Measurements from ENCODE around the gene ACACA.

The ACACA gene

DNA sequence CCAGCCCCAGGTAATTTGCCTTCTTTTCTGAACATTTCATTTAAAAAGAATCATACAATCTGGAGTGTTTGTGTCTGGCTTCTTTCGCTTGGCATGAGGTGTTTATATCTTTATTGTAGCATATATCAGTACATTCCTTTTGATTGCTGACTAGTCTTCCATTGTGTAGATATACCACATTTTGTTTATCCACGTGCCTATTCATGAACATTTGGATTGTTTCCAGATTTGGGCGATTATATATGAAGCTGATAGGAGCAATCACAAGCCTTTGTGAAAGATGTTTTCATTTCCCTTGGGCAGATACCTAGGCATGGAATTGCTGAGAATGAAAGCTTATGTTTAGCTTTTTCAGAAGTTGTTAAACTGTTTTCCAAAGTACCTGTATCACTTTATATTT lies 337.5 kb downstream of the ACACA start:
- Histone ChIP-seq H3K27me3 (ENCODE audit: control insufficient read depth in 1 of 2, insufficient read depth in 2 of 2, low read length in 2 of 2) (no peaks in the 10 kb centered on the region), H3K9me3 (ENCODE audit: control insufficient read depth in 1 of 2, low read length in 2 of 2) (peaks cover 0 to 3% of the 10 kb centered on the region in 2 donors), H3K4me3 (ENCODE audit: low read depth in 1 of 2, low read length in 2 of 2) (no peak overlapping the region), H3K36me3 (ENCODE audit: control insufficient read depth in 1 of 2, insufficient read depth in 2 of 2, low read length in 2 of 2) (no peaks in the 10 kb centered on the region), H3K4me1 (ENCODE audit: control insufficient read depth in 1 of 2, insufficient read depth in 2 of 2, low read length in 2 of 2) (peaks cover 11 to 21% of the 10 kb centered on the region in 2 donors), H3K27ac (ENCODE audit: low read depth, low read length) (no peak overlapping the region), H3K9ac (ENCODE audit: low read depth in 1 of 2, low read length in 2 of 2) (no peak overlapping the region)

DNA sequence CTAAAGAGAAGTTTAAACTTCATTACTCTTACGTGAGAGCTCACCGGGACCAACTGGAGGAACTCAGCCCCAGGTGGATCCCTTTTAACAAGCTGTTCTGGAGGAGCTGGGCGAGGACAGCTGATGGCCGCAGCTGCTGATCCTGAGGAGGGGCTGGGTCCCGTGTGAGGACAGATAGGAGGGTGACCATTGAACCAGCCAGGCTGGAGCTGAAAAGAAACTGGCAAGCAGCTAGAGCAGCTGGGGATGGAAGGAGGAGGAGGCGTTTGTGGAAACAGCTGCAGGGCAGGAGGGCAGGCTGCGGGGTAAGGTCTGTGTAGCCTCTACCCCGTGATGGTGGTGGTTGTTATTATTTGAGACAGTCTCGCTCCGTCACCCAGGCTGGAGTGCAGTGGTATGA lies 338.4 kb downstream of the ACACA start:
- peak overlapping the region; percentile 45 to 48 for H3K4me3 ChIP-seq (ENCODE audit: low read depth in 1 of 2, low read length in 2 of 2)
- H3K27ac ChIP-seq (ENCODE audit: low read depth, low read length) = peak overlapping the region; percentile 26
- peak overlapping the region; percentile 43 to 51 for H3K9ac ChIP-seq (ENCODE audit: low read depth in 1 of 2, low read length in 2 of 2)
- H3K36me3 ChIP-seq (ENCODE audit: control insufficient read depth in 1 of 2, insufficient read depth in 2 of 2, low read length in 2 of 2) = no peaks in the 10 kb centered on the region
- peaks cover 0 to 3% of the 10 kb centered on the region in 2 donors for H3K9me3 ChIP-seq (ENCODE audit: control insufficient read depth in 1 of 2, low read length in 2 of 2)
- no peaks in the 10 kb centered on the region for H3K27me3 ChIP-seq (ENCODE audit: control insufficient read depth in 1 of 2, insufficient read depth in 2 of 2, low read length in 2 of 2)
- peaks cover 11 to 21% of the 10 kb centered on the region in 2 donors for H3K4me1 ChIP-seq (ENCODE audit: control insufficient read depth in 1 of 2, insufficient read depth in 2 of 2, low read length in 2 of 2)

DNA sequence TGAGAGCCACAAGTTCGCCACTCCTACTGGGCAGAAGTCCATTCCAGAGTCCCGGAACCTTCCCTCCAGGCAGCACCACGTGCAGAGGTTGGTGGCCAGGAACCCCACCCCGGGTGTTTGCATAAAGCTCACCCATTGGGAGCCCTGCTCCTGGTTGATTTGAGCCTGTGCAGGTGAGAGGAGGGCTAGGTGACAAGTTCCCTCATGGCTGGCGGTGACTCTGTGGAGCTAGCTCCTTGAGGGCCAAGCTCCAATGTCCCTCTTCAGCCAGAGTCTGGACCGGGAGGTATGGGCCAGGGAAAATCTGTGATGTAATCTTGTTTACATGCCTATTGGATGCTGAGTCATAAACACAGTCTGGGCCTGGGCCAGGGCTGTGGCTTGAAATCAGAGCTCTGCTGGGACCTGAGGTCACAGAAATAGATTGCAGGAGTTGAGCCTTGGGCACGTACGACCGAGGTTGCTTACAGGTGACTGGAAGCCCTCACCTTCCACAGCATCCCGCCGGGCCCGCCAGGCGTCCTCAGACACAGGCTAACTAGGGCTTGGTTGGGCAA lies 339.0 kb downstream of the ACACA start:
- Histone ChIP-seq H3K4me1 (ENCODE audit: control insufficient read depth in 1 of 2, insufficient read depth in 2 of 2, low read length in 2 of 2) (peaks cover 11 to 21% of the 10 kb centered on the region in 2 donors), H3K27me3 (ENCODE audit: control insufficient read depth in 1 of 2, insufficient read depth in 2 of 2, low read length in 2 of 2) (no peaks in the 10 kb centered on the region), H3K9ac (ENCODE audit: low read depth in 1 of 2, low read length in 2 of 2) (peak overlapping the region in 1 of 2 donors; percentile 51), H3K36me3 (ENCODE audit: control insufficient read depth in 1 of 2, insufficient read depth in 2 of 2, low read length in 2 of 2) (no peaks in the 10 kb centered on the region), H3K27ac (ENCODE audit: low read depth, low read length) (peak overlapping the region; percentile 26), H3K4me3 (ENCODE audit: low read depth in 1 of 2, low read length in 2 of 2) (peak overlapping the region; percentile 45 to 48), H3K9me3 (ENCODE audit: control insufficient read depth in 1 of 2, low read length in 2 of 2) (peaks cover 0 to 3% of the 10 kb centered on the region in 2 donors)

DNA sequence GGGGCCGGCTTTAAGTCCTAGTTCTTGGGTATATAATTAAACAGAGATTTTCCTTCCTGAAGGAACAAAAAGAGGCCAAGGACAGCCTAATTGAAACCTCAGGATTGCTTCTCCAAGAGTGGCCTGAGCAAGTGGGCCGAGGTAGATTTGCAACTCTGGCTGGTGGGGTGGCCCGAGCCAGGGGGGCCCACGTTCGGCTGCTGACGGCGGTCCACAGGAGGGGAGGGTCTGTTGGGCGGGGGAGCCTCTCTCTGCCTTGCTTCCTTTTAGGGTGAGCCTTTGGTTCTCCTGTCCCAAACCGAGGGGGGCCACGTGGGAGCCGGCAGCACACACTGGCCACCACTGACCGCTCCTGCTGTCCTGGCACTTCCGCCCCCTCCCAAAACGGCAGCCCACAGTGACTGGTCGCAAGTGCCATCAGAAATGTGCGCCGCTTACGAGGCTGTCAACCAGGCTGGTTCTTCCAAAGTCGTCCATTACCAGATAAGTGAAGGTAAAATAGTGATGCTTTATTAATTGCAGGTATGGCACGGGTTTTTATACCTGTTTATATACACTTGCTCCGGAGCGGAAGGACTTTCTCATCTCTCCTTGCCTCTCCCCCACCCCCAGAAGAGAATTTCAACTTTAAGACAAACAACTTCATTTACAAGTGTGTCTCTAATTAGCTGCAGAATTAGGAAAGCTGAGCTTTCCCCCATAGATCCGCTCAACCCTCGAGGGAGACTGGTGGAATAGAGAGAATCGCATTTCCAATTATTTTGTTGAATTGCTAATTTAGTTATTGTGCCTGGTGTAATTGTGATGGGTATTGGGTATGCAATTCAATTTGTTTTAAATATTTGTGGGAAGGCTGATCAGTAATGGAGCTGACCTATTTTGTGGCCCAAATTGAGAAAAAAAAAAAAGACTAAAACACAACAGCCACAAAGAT lies 340.0 kb downstream of the ACACA start:
- Histone ChIP-seq H3K36me3 (ENCODE audit: control insufficient read depth in 1 of 2, insufficient read depth in 2 of 2, low read length in 2 of 2) (no peaks in the 10 kb centered on the region), H3K27me3 (ENCODE audit: control insufficient read depth in 1 of 2, insufficient read depth in 2 of 2, low read length in 2 of 2) (no peaks in the 10 kb centered on the region), H3K4me3 (ENCODE audit: low read depth in 1 of 2, low read length in 2 of 2) (peak overlapping the region in 1 of 2 donors; percentile 23), H3K9me3 (ENCODE audit: control insufficient read depth in 1 of 2, low read length in 2 of 2) (peaks cover 0 to 3% of the 10 kb centered on the region in 2 donors), H3K27ac (ENCODE audit: low read depth, low read length) (no peak overlapping the region), H3K4me1 (ENCODE audit: control insufficient read depth in 1 of 2, insufficient read depth in 2 of 2, low read length in 2 of 2) (peaks cover 11 to 21% of the 10 kb centered on the region in 2 donors), H3K9ac (ENCODE audit: low read depth in 1 of 2, low read length in 2 of 2) (no peak overlapping the region)

- Histone ChIP-seq H3K27me3 (ENCODE audit: control insufficient read depth in 1 of 2, insufficient read depth in 2 of 2, low read length in 2 of 2) (no peaks in the 10 kb centered on the region), H3K9me3 (ENCODE audit: control insufficient read depth in 1 of 2, low read length in 2 of 2) (peaks cover 0 to 3% of the 10 kb centered on the region in 2 donors), H3K27ac (ENCODE audit: low read depth, low read length) (no peak overlapping the region), H3K36me3 (ENCODE audit: control insufficient read depth in 1 of 2, insufficient read depth in 2 of 2, low read length in 2 of 2) (no peaks in the 10 kb centered on the region), H3K9ac (ENCODE audit: low read depth in 1 of 2, low read length in 2 of 2) (no peak overlapping the region), H3K4me1 (ENCODE audit: control insufficient read depth in 1 of 2, insufficient read depth in 2 of 2, low read length in 2 of 2) (peaks cover 14 to 21% of the 10 kb centered on the region in 2 donors), H3K4me3 (ENCODE audit: low read depth in 1 of 2, low read length in 2 of 2) (peak overlapping the region in 1 of 2 donors; percentile 23)
These were observed 340.9 kb downstream of the ACACA start for GRCh38 chr17:37065486-37066321.

- peaks cover 14 to 21% of the 10 kb centered on the region in 2 donors for H3K4me1 ChIP-seq (ENCODE audit: control insufficient read depth in 1 of 2, insufficient read depth in 2 of 2, low read length in 2 of 2)
- H3K9me3 ChIP-seq (ENCODE audit: control insufficient read depth in 1 of 2, low read length in 2 of 2) = peaks cover 0 to 3% of the 10 kb centered on the region in 2 donors
- H3K36me3 ChIP-seq (ENCODE audit: control insufficient read depth in 1 of 2, insufficient read depth in 2 of 2, low read length in 2 of 2) = no peaks in the 10 kb centered on the region
- H3K27me3 ChIP-seq (ENCODE audit: control insufficient read depth in 1 of 2, insufficient read depth in 2 of 2, low read length in 2 of 2) = no peaks in the 10 kb centered on the region
- no peak overlapping the region for H3K4me3 ChIP-seq (ENCODE audit: low read depth in 1 of 2, low read length in 2 of 2)
- H3K9ac ChIP-seq (ENCODE audit: low read depth in 1 of 2, low read length in 2 of 2) = no peak overlapping the region
- no peak overlapping the region for H3K27ac ChIP-seq (ENCODE audit: low read depth, low read length)
These were observed 341.7 kb downstream of the ACACA start for GRCh38 chr17:37064956-37065355.

DNA sequence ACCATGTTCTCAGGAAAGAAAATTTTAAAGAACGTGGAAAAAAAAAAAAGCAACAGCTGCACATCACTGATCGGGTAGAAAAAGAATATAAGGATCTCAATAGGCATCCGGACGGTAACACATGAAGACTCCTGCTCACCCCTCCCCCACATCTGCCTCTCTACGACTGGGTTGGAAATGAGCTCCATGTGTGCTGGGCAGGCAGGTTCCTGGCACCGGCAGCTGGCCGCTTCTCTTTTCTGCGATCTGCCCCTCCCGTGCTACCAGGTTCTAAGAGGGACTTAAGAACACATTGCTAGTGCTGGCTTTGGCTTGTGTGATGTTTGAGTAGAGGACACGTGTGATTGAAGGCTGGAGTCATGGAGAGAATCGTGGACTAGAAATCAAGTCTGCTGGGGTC lies 342.4 kb downstream of the ACACA start:
- Histone ChIP-seq H3K4me3 (ENCODE audit: low read depth in 1 of 2, low read length in 2 of 2) (no peak overlapping the region), H3K36me3 (ENCODE audit: control insufficient read depth in 1 of 2, insufficient read depth in 2 of 2, low read length in 2 of 2) (no peaks in the 10 kb centered on the region), H3K9me3 (ENCODE audit: control insufficient read depth in 1 of 2, low read length in 2 of 2) (peaks cover 0 to 1% of the 10 kb centered on the region in 2 donors), H3K9ac (ENCODE audit: low read depth in 1 of 2, low read length in 2 of 2) (no peak overlapping the region), H3K27ac (ENCODE audit: low read depth, low read length) (no peak overlapping the region), H3K4me1 (ENCODE audit: control insufficient read depth in 1 of 2, insufficient read depth in 2 of 2, low read length in 2 of 2) (peaks cover 14 to 21% of the 10 kb centered on the region in 2 donors), H3K27me3 (ENCODE audit: control insufficient read depth in 1 of 2, insufficient read depth in 2 of 2, low read length in 2 of 2) (no peaks in the 10 kb centered on the region)

DNA sequence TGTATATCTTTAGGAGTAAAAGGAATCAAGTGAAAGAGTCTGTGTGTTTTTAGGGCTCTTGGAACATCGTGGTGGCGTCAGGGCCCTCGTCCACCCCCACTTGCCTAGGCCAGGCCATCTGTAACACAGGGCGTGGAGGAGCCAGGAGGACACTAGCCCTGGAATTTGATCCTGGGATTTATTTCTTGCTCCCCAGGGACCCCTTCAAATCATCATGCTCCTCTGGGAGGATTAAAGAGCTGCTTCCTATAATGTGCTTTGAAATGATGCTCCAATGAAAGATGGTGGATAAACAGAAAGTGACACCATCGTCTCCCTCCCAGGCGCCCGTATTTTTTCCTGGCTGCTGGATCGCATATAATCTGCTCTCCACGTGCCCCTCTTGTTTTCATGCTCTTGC lies 344.6 kb downstream of the ACACA start:
- Histone ChIP-seq H3K4me1 (ENCODE audit: control insufficient read depth in 1 of 2, insufficient read depth in 2 of 2, low read length in 2 of 2) (peaks cover 3 to 15% of the 10 kb centered on the region in 2 donors), H3K27me3 (ENCODE audit: control insufficient read depth in 1 of 2, insufficient read depth in 2 of 2, low read length in 2 of 2) (no peaks in the 10 kb centered on the region)

DNA sequence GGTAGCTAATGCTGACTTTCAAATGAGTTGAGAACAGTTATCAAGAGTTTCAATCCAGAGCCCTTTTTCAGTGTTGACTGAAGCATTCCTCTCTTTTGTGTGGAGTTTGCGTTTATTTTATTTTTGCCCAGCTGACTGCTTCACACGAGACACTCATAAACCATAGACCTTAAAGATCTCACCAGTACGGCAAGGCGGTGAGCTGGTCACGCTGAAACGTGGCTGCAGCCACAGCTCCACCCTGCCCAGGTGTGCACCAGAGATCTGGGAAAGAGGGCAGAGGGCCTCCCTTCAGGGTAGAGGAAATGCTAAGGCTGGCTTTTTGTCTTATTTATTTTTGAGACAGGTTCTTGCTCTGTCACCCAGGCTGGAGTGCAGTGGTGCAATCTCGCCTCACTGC lies 345.7 kb downstream of the ACACA start:
- Histone ChIP-seq H3K4me1 (ENCODE audit: control insufficient read depth in 1 of 2, insufficient read depth in 2 of 2, low read length in 2 of 2) (peaks cover 3 to 7% of the 10 kb centered on the region in 2 donors), H3K9me3 (ENCODE audit: control insufficient read depth in 1 of 2, low read length in 2 of 2) (no peaks in the 10 kb centered on the region), H3K4me3 (ENCODE audit: low read depth in 1 of 2, low read length in 2 of 2) (no peak overlapping the region), H3K9ac (ENCODE audit: low read depth in 1 of 2, low read length in 2 of 2) (no peak overlapping the region), H3K36me3 (ENCODE audit: control insufficient read depth in 1 of 2, insufficient read depth in 2 of 2, low read length in 2 of 2) (peaks cover 4 to 12% of the 10 kb centered on the region in 2 donors), H3K27ac (ENCODE audit: low read depth, low read length) (no peak overlapping the region), H3K27me3 (ENCODE audit: control insufficient read depth in 1 of 2, insufficient read depth in 2 of 2, low read length in 2 of 2) (no peaks in the 10 kb centered on the region)

More for the DNA sequence above, 344.6 kb downstream of the ACACA start:
- Histone ChIP-seq H3K27ac (ENCODE audit: low read depth, low read length) (no peak overlapping the region), H3K9me3 (ENCODE audit: control insufficient read depth in 1 of 2, low read length in 2 of 2) (no peaks in the 10 kb centered on the region), H3K36me3 (ENCODE audit: control insufficient read depth in 1 of 2, insufficient read depth in 2 of 2, low read length in 2 of 2) (peaks cover under 1 to 2% of the 10 kb centered on the region in 2 donors), H3K4me3 (ENCODE audit: low read depth in 1 of 2, low read length in 2 of 2) (no peak overlapping the region), H3K9ac (ENCODE audit: low read depth in 1 of 2, low read length in 2 of 2) (no peak overlapping the region)
